Measurements from ENCODE around the gene ZNF486.
"Not testable (repeated sequence)": the region's sequence is repeated elsewhere in the genome, so short reads cannot be mapped to it uniquely, and the experiment has no call there.

DNA sequence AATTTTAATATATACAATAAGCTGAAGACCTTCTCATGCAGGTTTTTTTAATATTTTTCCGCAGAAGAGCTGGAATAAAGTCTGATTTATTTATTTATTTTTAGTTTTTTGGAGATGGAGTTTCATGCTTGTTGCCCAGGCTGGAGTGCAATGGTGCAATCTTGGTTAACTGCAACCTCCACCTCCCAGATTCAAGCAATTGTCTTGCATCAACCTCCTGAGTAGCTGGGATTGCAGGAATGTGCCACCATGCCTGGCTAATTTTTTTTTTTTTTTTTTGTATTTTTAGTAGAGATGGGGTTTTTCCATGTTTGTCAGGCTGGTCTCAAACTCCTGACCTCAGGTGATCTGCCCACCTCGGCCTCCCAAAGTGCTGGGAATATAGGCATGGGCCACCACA, 34.1 kb upstream of the ZNF486 start:
- TF ChIP-seq, protein P1, sequence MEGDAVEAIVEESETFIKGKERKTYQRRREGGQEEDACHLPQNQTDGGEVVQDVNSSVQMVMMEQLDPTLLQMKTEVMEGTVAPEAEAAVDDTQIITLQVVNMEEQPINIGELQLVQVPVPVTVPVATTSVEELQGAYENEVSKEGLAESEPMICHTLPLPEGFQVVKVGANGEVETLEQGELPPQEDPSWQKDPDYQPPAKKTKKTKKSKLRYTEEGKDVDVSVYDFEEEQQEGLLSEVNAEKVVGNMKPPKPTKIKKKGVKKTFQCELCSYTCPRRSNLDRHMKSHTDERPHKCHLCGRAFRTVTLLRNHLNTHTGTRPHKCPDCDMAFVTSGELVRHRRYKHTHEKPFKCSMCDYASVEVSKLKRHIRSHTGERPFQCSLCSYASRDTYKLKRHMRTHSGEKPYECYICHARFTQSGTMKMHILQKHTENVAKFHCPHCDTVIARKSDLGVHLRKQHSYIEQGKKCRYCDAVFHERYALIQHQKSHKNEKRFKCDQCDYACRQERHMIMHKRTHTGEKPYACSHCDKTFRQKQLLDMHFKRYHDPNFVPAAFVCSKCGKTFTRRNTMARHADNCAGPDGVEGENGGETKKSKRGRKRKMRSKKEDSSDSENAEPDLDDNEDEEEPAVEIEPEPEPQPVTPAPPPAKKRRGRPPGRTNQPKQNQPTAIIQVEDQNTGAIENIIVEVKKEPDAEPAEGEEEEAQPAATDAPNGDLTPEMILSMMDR (IDR thresholded peaks at IDR 0.05) = not testable (repeated sequence)
- not testable (repeated sequence) for TF ChIP-seq POLR2A (IDR thresholded peaks at IDR 0.05)

All from esophagus squamous epithelium (tissue), 4 donors.